ENCODE measurements around the gene GPRC5C. TPM values are rescaled to one million over a fixed set of nuclear protein-coding genes. Genes with fewer than 3 reads are reported as not detected.

The GPRC5C gene
- total RNA-seq, 4 donors from 2014 or later, result 61.1 to 173 (median 107) TPM

DNA sequence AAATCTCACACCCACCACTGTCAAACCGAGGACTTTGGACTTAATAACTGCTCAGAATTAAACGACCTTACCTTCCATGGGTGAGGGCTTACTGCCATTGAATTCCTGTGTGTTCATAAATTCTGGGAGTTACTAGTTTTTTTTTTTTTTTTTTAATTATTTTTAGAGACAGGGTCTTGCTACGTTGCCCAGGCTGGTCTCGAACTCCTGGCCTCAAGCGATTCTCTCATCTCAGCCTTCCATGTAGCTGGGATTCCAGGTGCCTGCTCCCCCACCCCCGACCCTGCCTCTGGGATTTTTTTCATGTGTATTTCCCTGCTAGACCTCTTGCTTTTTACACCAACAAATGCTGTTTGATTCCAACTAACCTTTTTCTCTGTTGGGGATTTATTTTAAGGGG, 19.7 kb downstream of the GPRC5C start:
- TF ChIP-seq, protein P1, sequence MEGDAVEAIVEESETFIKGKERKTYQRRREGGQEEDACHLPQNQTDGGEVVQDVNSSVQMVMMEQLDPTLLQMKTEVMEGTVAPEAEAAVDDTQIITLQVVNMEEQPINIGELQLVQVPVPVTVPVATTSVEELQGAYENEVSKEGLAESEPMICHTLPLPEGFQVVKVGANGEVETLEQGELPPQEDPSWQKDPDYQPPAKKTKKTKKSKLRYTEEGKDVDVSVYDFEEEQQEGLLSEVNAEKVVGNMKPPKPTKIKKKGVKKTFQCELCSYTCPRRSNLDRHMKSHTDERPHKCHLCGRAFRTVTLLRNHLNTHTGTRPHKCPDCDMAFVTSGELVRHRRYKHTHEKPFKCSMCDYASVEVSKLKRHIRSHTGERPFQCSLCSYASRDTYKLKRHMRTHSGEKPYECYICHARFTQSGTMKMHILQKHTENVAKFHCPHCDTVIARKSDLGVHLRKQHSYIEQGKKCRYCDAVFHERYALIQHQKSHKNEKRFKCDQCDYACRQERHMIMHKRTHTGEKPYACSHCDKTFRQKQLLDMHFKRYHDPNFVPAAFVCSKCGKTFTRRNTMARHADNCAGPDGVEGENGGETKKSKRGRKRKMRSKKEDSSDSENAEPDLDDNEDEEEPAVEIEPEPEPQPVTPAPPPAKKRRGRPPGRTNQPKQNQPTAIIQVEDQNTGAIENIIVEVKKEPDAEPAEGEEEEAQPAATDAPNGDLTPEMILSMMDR (IDR thresholded peaks at IDR 0.05), result no peak
- TF ChIP-seq POLR2A (IDR thresholded peaks at IDR 0.05), result no peak
- H3K27me3 ChIP-seq, result no peaks in the 10 kb centered on the region
- H3K9me3 ChIP-seq, result no peaks in the 10 kb centered on the region
- peak overlapping the region in 1 of 4 donors; percentile 14 for H3K27ac ChIP-seq
- no peak for DNase-seq
- peaks cover 0 to 33% (median 11%) of the 10 kb centered on the region in 4 donors for H3K4me1 ChIP-seq
- peaks cover 0 to 6% (median 0%) of the 10 kb centered on the region in 3 donors for H3K36me3 ChIP-seq
- no peak overlapping the region for H3K4me3 ChIP-seq

DNA sequence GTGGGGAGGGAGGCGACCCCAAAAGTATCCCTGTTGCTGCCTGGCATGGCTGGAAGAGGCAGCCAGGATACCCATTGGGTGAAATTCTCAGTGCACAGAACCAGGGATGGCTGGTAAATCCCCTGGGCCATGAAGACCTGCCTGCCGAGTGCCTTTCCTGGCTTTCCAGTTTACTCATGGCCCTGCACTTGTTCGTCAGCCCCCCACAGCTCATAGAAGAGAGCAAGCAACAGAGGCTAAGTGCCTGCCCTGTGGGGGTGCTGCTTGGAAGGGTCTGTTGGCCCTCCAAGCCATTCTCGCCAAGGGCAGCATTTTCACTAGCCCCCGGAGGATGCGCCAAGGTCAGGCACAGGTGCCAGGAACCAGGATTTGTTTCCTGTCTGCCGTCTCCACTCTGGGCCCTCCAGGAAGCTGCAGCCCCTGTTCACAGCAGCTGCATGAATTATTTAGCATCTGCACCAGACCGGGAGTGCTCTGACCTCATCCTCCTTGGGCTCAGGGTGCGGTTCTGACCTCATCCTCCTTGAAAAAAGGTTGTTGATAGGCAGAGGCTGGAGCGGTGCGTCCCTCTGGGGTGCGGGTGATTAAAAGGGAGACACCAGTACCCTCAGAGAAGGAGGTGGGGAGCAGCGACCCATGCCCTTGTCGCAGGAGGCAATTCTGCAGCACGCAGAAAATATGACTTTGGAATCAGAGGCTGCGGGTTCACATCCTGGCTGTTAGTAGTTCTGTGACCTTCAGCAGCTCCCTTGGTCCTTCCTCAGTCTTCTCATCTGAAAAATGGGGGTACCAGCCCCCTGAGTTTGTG, 20.3 kb downstream of the GPRC5C start:
- no peaks in the 10 kb centered on the region for H3K9me3 ChIP-seq
- no peak overlapping the region for H3K4me3 ChIP-seq
- peaks cover 0 to 33% (median 11%) of the 10 kb centered on the region in 4 donors for H3K4me1 ChIP-seq
- H3K27ac ChIP-seq, result peak overlapping the region in 3 of 4 donors; percentile 14 to 81 (median 36)
- no peaks in the 10 kb centered on the region for H3K27me3 ChIP-seq
- no peaks in the 10 kb centered on the region for H3K36me3 ChIP-seq
- TF ChIP-seq, protein P1 (IDR thresholded peaks at IDR 0.05), result no peak
- no peak for TF ChIP-seq POLR2A (IDR thresholded peaks at IDR 0.05)
- DNase-seq, result peak in 2 of 3 donors; percentile 48 to 71

DNA sequence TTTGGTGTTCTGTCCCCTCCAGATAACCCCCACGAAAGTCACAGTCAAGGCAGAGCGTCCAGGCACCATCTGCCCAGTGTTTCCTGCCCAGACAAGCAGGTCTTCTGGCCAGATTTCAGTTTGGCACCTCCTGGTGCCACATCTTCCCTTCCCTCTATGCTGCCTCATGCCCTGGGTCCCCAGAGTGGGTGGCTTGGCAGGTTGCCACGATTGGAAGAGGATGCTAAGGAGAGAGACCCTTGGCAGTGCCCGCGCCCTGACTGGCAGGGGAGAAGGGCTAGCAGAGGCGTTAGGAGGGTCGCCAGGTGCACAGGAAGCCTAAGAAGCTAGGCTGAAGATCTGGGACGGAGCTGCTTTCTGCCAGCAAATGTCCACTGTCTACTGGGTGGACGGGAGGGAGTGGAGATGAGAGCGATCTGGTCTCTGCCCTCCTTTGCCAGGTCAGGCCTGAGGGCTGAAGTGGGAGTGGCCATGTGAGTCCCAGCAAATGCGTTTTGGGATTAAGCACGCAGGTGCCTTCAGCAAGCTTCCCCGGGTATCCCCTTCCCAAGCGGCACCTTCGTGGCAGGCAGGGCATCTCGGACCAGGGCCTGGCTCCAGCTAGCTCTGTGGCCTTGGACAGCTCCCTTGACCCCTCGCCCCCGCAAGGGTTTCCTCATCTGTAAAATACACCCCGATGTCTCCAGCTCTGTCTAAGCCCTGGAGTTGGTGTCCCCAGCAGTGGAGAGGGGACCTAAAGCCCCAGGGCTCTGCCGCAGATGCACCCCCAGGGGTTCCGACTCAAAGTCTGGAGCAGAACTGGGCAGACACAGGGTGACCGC, 21.2 kb downstream of the GPRC5C start:
- Histone ChIP-seq H3K27ac (peak overlapping the region; percentile 65 to 82 (median 80)), H3K4me1 (peaks cover 0 to 38% (median 11%) of the 10 kb centered on the region in 4 donors), H3K9me3 (no peaks in the 10 kb centered on the region), H3K36me3 (no peaks in the 10 kb centered on the region), H3K4me3 (peak overlapping the region; percentile 39 to 52 (median 50)), H3K27me3 (no peaks in the 10 kb centered on the region)
- TF ChIP-seq, protein P1 (IDR thresholded peaks at IDR 0.05), result no peak
- TF ChIP-seq POLR2A (IDR thresholded peaks at IDR 0.05), result no peak
- DNase-seq, result no peak

DNA sequence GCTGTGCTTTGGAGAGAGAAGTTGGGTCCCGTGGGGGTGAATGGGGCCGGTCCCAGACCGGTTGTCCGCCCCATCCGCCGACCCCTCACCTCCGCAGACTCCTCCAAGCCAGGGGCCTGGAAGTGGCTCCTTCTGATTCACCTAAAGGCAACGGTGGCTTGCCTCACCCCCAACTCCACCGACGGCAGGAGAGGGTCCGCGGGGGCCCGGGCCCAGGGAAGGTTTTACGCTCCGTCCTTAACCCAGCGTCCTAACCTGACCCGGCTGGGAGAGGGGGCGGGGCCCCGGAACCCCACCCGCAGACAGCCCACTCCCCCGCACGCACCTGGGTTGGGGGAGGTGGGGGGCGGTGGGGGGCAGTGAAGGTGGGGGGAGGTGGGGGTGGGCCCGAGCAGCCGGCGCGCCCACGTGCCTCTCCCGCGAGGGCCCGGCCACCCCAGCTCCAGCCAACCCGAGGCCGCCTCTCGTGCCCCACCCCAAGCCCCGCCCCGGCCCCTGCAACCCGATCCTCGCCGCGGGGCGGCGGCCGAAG, 21.8 kb downstream of the GPRC5C start:
- peaks cover 0 to 38% (median 11%) of the 10 kb centered on the region in 4 donors for H3K4me1 ChIP-seq
- no peaks in the 10 kb centered on the region for H3K36me3 ChIP-seq
- H3K27me3 ChIP-seq, result no peaks in the 10 kb centered on the region
- TF ChIP-seq POLR2A (IDR thresholded peaks at IDR 0.05), result no peak
- TF ChIP-seq, protein P1 (IDR thresholded peaks at IDR 0.05), result no peak
- H3K9me3 ChIP-seq, result no peaks in the 10 kb centered on the region
- peak; percentile 81 to 96 (median 93) for DNase-seq
- peak overlapping the region; percentile 65 to 82 (median 80) for H3K27ac ChIP-seq
- H3K4me3 ChIP-seq, result peak overlapping the region; percentile 39 to 52 (median 50)

DNA sequence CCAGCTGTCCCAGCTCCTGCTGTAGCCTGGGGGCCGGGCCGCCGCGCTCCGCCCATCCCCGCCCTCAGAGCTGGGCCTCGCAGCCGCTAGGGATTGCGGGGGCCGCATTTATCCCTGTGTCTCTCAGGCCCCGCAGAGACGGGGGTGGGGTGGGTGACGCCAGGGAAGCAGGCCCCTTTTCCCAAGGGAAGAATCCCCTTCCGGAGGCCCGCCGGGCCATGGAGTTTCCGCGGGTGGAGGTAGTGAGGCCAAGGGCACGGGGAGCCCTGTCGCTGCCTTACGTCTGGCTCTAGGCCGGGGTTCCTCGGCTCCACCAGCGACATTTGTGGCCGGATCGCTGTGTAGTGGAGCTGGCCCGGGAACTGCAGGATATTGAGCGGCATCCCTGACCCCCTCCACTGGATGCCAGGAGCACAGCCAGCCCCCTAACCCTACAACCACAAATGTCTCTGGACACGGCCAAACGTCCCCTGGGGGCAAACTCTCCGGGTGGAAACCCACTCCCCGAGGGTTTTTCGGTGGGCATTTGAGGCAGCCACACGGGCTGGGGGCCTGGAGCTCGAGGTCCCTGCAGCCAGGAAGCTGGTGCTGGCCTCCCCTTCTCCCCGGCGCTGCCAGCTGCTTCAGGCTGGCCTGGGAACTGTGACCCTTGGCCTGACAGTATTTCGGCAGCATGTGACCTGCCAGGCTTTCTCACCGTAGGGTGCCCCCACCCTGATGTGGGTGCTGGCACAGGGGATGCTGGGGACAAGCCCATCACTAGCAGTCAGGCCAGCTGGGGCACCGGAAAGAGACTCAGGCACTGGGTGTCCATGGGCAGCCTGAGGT, 22.5 kb downstream of the GPRC5C start:
- peak overlapping the region; percentile 65 to 82 (median 80) for H3K27ac ChIP-seq
- peak in 1 of 3 donors; percentile 63 for DNase-seq
- H3K27me3 ChIP-seq, result no peaks in the 10 kb centered on the region
- peaks cover 0 to 38% (median 11%) of the 10 kb centered on the region in 4 donors for H3K4me1 ChIP-seq
- peak overlapping the region; percentile 39 to 52 (median 50) for H3K4me3 ChIP-seq
- peak; percentile 7 to 43 for TF ChIP-seq POLR2A (IDR thresholded peaks at IDR 0.05)
- TF ChIP-seq, protein P1 (IDR thresholded peaks at IDR 0.05), result peak in 5 of 6 experiments; percentile 38 to 59 (median 48)
- no peaks in the 10 kb centered on the region for H3K36me3 ChIP-seq
- H3K9me3 ChIP-seq, result no peaks in the 10 kb centered on the region
